GM12878 (cell line): ENCODE measurements around the gene LAMA4. TPM values are rescaled to one million over a fixed set of nuclear protein-coding genes. Genes with fewer than 3 reads are reported as not detected.

Experiments
- ATAC-seq: fragments of 200-7000 bp; cut with Tn5 transposase; 3 replicates; pipeline ENCODE4 v1.9.1; 2020; ENCODE audit warnings: mild to moderate bottlenecking, moderate library complexity
- BruUV-seq: library from RNA; stranded (reverse); fragments of 400-500 nt; replicated peaks from 2 replicates; lab custom pipeline; 2021; lab: Mats Ljungman, UMichigan
- CTCF ChIA-PET: fragments of 300-600 bp; sonication (Branson Sonifier 250); formaldehyde crosslinking; extraction: SDS; loops from one replicate; lab custom pipeline; 2021; ENCODE audit warnings: inconsistent platforms; lab: Yijun Ruan, JAX
- POLR2A ChIA-PET: fragments of 350-600 bp; formaldehyde crosslinking; extraction: SDS; loops from one replicate; lab custom pipeline; 2021; ENCODE audit warnings: inconsistent platforms; lab: Charles Lee
- RAD21 ChIA-PET: fragments of 300-600 bp; sonication (Branson Sonifier 250); formaldehyde crosslinking; loops from one replicate; lab custom pipeline; 2023; ENCODE audit warnings: antibody characterized with exemption; ENCODE audit not compliant: unreplicated experiment; lab: Charles Lee
- SMC1A ChIA-PET: fragments of 300-600 bp; sonication (Branson Sonifier 250); formaldehyde crosslinking; loops from one replicate; lab custom pipeline; 2023; ENCODE audit not compliant: unreplicated experiment, uncharacterized antibody; lab: Charles Lee
- DNase-seq: peaks from one replicate; pipeline ENCODE4 v3.0.0-alpha.2; 2011; ENCODE audit warnings: low read depth, low spot score
- FAIRE-seq: peaks from 3 replicates; lab custom pipeline; 2011; peaks lifted over from hg19 to GRCh38; lab: Jason Lieb, UNC
- H2AFZ ChIP-seq: 2 replicates; pipeline ENCODE4 v1.6.0; 2011; ENCODE audit warnings: low read depth, low read length, control low read depth; ENCODE audit not compliant: control insufficient read depth
- H3K27ac ChIP-seq: 2 replicates; pipeline ENCODE4 v1.5.1; 2011; ENCODE audit warnings: control low read depth; ENCODE audit not compliant: control insufficient read depth, insufficient read depth
- H3K27me3 ChIP-seq, 2 experiments: replicated peaks in 1 of 2; 2 replicates each; pipeline versions ENCODE4 v1.6.0 to v1.6.1; 2011; ENCODE audit warnings: low read length in 1 of 2; ENCODE audit not compliant: control insufficient read depth in 2 of 2, insufficient read depth in 2 of 2
- H3K36me3 ChIP-seq, 2 experiments: 2 replicates each; pipeline ENCODE4 v1.5.1; 2011; ENCODE audit warnings: low read length in 1 of 2; ENCODE audit not compliant: control insufficient read depth in 2 of 2, insufficient read depth in 2 of 2
- H3K4me1 ChIP-seq: 2 replicates; pipeline ENCODE4 v1.6.1; 2011; ENCODE audit warnings: mild to moderate bottlenecking, low read length, moderate library complexity, mixed read lengths; ENCODE audit not compliant: control insufficient read depth, insufficient read depth
- H3K4me2 ChIP-seq: 2 replicates; pipeline ENCODE4 v1.6.0; 2011; ENCODE audit warnings: control low read depth; ENCODE audit not compliant: control insufficient read depth, insufficient read depth
- H3K4me3 ChIP-seq: fragments of 200-600 bp; sonication (generic); 2 replicates; pipeline ENCODE4 v1.5.1; 2016
- H3K79me2 ChIP-seq: 2 replicates; pipeline ENCODE4 v1.6.0; 2011; ENCODE audit warnings: low read length; ENCODE audit not compliant: control insufficient read depth, insufficient read depth
- H3K9ac ChIP-seq: 2 replicates; pipeline ENCODE4 v1.8.0; 2011; ENCODE audit warnings: low read length, control low read depth, mixed read lengths; ENCODE audit not compliant: control insufficient read depth, insufficient read depth
- H3K9me3 ChIP-seq: replicated peaks from 3 replicates; pipeline ENCODE4 v1.5.1; 2011; ENCODE audit warnings: mild to moderate bottlenecking, low read length; ENCODE audit not compliant: control insufficient read depth, insufficient read depth
- H4K20me1 ChIP-seq: 2 replicates; pipeline ENCODE4 v1.6.0; 2011; ENCODE audit not compliant: control insufficient read depth, insufficient read depth
- EP300 ChIP-seq, 2 experiments: fragments of 150-350 bp in 1 of 2; IDR thresholded peaks; 2 replicates each; pipeline ENCODE4 v1.6.1; 2011 to 2012; ENCODE audit warnings: low read depth in 2 of 2, low read length in 2 of 2, borderline replicate concordance in 1 of 2, improper control_type of control experiment in 1 of 2, inconsistent platforms in 1 of 2; ENCODE audit not compliant: control insufficient read depth in 1 of 2
- FOS ChIP-seq: IDR thresholded peaks from 3 replicates; pipeline ENCODE4 v1.6.1; 2011; ENCODE audit warnings: borderline replicate concordance; ENCODE audit not compliant: insufficient read length; ENCODE audit errors: extremely low read depth
- FOXM1 ChIP-seq: IDR thresholded peaks from 2 replicates; pipeline ENCODE4 v1.6.1; 2012; ENCODE audit warnings: low read depth, mild to moderate bottlenecking, inconsistent platforms, low read length, moderate library complexity
- MTA2 ChIP-seq: fragments of 450-650 bp; IDR thresholded peaks from 2 replicates; pipeline ENCODE4 v1.6.1; 2016; ENCODE audit warnings: low read depth, mild to moderate bottlenecking, moderate library complexity
- NR2C2 ChIP-seq: IDR thresholded peaks from 2 replicates; pipeline ENCODE4 v1.6.1; 2011; ENCODE audit warnings: borderline replicate concordance, low read depth; ENCODE audit not compliant: control insufficient read depth, insufficient read length
- SREBF1 ChIP-seq: IDR thresholded peaks from 2 replicates; pipeline ENCODE4 v1.6.1; 2012; ENCODE audit warnings: mild to moderate bottlenecking, low read length
- WRNIP1 ChIP-seq: IDR thresholded peaks from 2 replicates; pipeline ENCODE4 v1.6.1; 2011; ENCODE audit warnings: low read depth, low read length, improper control_type of control experiment, borderline replicate concordance
- ZNF384 ChIP-seq: IDR thresholded peaks from 2 replicates; pipeline ENCODE4 v1.6.1; 2012; ENCODE audit warnings: low read depth, mild to moderate bottlenecking, low read length, improper control_type of control experiment, borderline replicate concordance
- WGBS: methylation state at CpG from one replicate; pipeline ENCODE4 v1.1.6; 2016; ENCODE audit warnings: low lambda C conversion rate; ENCODE audit not compliant: insufficient replicate concordance, insufficient coverage; ENCODE audit errors: missing lambda C conversion rate; 5-methylcytosine and 5-hydroxymethylcytosine counted together
- in situ Hi-C: fragments of 300-500 bp; cut with MboI; formaldehyde crosslinking; loops from 9 replicates; pipeline ENCODE4 v1.14.3; 2018; ENCODE audit warnings: mixed read lengths
- intact Hi-C: fragments of 100-400 bp; cut with micrococcal nuclease; formaldehyde crosslinking; loops from one replicate; pipeline ENCODE4 v1.14.2; 2022; ENCODE audit not compliant: unreplicated experiment
- polyA plus RNA-seq, 11 experiments: library from polyadenylated mRNA; depleted of rRNA in 4 of 11; unstranded in 6 of 11; stranded (reverse) in 5 of 11; fragments of >200 nt; fragmentation: Nextera tagmentation in 4 of 11; fragmentation: Illumina TruSeq in 1 of 11; extraction: Ambion mirVana in 4 of 11; extraction: Trizol in 1 of 11; gene quantifications; 1 replicate in 1 of 11; 2 replicates in 10 of 11; pipeline versions ENCODE4 v1.2.1 to v1.2.3, GENCODE V29; 2011 to 2016; ENCODE audit warnings: inconsistent platforms in 2 of 11, missing spikeins in 2 of 11, low read depth in 1 of 11
- total RNA-seq, 4 experiments: library from RNA; depleted of rRNA in 3 of 4; stranded (reverse); fragments of >200 nt in 3 of 4; fragmentation: Illumina TruSeq in 1 of 4; extraction: Trizol in 1 of 4; gene quantifications; 2 replicates each; pipeline versions ENCODE4 v1.2.1 to v1.2.3, GENCODE V29; 2013 to 2021
- TF ChIP-seq, protein P1 (sequence below): fragments of 450-650 bp; IDR thresholded peaks from 2 replicates; pipeline ENCODE4 v1.6.1; 2017; ENCODE audit warnings: mild to moderate bottlenecking, moderate library complexity
- TF ChIP-seq, protein P2 (sequence below): fragments of 450-650 bp; formaldehyde crosslinking; IDR thresholded peaks from 2 replicates; pipeline ENCODE4 v1.5.0; 2022; ENCODE audit warnings: mild to moderate bottlenecking, missing genetic modification characterization
- TF ChIP-seq, protein P3 (sequence below): fragments of 450-650 bp; conservative IDR thresholded peaks from 2 replicates; pipeline ENCODE4 v1.6.1; 2017; ENCODE audit warnings: mild to moderate bottlenecking, moderate library complexity

LAMA4 gene
- total and polyA plus RNA-seq, 10 of the 15 experiments (the other 5 are each of a cell fraction or from before 2014, with no cell fraction given) = 0.11 to 0.21 (median 0.14) TPM; not detected in 7

DNA sequence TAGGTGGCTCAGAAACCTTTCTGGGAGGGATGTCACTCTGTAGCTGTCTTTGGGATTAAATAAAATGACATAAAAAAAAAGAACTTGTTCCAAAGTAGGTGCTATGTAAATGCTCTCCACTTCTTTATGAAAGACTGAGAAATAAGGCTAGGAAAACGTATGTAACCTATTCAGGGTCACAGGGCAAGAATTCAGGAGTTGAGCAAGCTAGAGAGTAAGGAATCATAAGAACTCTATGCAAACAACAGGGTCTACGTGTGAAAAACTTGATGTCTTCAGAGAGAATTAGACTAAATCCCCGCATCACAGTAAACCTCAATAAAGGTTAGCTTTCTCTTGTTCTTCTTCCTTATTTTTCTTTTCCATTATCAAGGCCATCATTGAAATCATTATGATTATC lies 59.2 kb downstream of the LAMA4 start (continued):
- TF ChIP-seq WRNIP1 (no peak), ZNF384 (no peak), FOXM1 (no peak), NR2C2 (no peak), FOS (no peak)
- TF ChIP-seq, all 136 proteins: peak for 0

DNA sequence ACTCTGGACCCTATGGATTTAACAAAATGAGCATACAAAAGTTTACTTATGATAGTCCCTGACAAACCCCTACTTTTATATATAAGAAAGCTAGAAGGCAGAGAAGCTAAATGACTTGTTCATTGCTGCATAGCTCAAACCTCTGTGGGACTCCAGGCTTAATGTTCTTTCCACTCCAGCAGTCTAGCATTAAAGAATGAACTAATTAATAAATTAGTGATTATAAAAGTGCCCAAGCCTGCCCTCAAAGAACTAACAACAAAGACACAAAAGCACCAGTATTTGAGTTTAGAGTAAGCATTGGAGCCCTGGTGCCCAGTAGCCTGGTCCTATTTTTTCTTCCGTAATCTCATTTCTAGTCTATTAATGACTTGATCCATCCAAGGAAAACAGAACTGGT lies 59.9 kb downstream of the LAMA4 start:
- BruUV-seq = no TSS peak
- Histone ChIP-seq H3K79me2 (no peaks in the 10 kb centered on the region), H3K9ac (no peak overlapping the region), H3K27ac (no peak overlapping the region), H3K36me3 (no peaks in the 10 kb centered on the region), H3K9me3 (no peaks in the 10 kb centered on the region), H4K20me1 (no peaks in the 10 kb centered on the region), H3K27me3 (0 out of 4 replicates have a peak, but pooled peaks cover 0 to 3% of the 10 kb centered on the region in 2 experiments), H3K4me3 (no peak overlapping the region), H2AFZ (no peak overlapping the region), H3K4me2 (no peak overlapping the region), H3K4me1 (no peaks in the 10 kb centered on the region)
- ChIA-PET CTCF (interaction anchor here (0.5 to 1.8 kb wide), 2 partner anchors 14 to 128 kb away, joined by 4 to 5 read pairs; no protein-coding TSS in a partner anchor), POLR2A (no interaction called here), SMC1A (interaction anchor here (1.2 to 5.2 kb wide), 3 partner anchors 14 to 117 kb away, joined by 3 to 13 read pairs (median 6); no protein-coding TSS in a partner anchor), RAD21 (no interaction called here)
- no peak for DNase-seq
- in situ Hi-C loops (loop anchor here (25.0 kb wide), 1 partner anchor 1718 kb away; no protein-coding TSS in a partner anchor), intact Hi-C loops (no loop called here)
- ATAC-seq = no peak
- FAIRE-seq = no peak
- 94% methylated on average over 1 of the region's 1 CpG for WGBS
- no peak for TF ChIP-seq SREBF1
- TF ChIP-seq, protein P1, sequence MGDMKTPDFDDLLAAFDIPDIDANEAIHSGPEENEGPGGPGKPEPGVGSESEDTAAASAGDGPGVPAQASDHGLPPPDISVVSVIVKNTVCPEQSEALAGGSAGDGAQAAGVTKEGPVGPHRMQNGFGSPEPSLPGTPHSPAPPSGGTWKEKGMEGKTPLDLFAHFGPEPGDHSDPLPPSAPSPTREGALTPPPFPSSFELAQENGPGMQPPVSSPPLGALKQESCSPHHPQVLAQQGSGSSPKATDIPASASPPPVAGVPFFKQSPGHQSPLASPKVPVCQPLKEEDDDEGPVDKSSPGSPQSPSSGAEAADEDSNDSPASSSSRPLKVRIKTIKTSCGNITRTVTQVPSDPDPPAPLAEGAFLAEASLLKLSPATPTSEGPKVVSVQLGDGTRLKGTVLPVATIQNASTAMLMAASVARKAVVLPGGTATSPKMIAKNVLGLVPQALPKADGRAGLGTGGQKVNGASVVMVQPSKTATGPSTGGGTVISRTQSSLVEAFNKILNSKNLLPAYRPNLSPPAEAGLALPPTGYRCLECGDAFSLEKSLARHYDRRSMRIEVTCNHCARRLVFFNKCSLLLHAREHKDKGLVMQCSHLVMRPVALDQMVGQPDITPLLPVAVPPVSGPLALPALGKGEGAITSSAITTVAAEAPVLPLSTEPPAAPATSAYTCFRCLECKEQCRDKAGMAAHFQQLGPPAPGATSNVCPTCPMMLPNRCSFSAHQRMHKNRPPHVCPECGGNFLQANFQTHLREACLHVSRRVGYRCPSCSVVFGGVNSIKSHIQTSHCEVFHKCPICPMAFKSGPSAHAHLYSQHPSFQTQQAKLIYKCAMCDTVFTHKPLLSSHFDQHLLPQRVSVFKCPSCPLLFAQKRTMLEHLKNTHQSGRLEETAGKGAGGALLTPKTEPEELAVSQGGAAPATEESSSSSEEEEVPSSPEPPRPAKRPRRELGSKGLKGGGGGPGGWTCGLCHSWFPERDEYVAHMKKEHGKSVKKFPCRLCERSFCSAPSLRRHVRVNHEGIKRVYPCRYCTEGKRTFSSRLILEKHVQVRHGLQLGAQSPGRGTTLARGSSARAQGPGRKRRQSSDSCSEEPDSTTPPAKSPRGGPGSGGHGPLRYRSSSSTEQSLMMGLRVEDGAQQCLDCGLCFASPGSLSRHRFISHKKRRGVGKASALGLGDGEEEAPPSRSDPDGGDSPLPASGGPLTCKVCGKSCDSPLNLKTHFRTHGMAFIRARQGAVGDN = no peak
- TF ChIP-seq, protein P2, sequence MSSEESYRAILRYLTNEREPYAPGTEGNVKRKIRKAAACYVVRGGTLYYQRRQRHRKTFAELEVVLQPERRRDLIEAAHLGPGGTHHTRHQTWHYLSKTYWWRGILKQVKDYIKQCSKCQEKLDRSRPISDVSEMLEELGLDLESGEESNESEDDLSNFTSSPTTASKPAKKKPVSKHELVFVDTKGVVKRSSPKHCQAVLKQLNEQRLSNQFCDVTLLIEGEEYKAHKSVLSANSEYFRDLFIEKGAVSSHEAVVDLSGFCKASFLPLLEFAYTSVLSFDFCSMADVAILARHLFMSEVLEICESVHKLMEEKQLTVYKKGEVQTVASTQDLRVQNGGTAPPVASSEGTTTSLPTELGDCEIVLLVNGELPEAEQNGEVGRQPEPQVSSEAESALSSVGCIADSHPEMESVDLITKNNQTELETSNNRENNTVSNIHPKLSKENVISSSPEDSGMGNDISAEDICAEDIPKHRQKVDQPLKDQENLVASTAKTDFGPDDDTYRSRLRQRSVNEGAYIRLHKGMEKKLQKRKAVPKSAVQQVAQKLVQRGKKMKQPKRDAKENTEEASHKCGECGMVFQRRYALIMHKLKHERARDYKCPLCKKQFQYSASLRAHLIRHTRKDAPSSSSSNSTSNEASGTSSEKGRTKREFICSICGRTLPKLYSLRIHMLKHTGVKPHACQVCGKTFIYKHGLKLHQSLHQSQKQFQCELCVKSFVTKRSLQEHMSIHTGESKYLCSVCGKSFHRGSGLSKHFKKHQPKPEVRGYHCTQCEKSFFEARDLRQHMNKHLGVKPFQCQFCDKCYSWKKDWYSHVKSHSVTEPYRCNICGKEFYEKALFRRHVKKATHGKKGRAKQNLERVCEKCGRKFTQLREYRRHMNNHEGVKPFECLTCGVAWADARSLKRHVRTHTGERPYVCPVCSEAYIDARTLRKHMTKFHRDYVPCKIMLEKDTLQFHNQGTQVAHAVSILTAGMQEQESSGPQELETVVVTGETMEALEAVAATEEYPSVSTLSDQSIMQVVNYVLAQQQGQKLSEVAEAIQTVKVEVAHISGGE (CRISPR knock-in tag) = no peak
- TF ChIP-seq, protein P3, sequence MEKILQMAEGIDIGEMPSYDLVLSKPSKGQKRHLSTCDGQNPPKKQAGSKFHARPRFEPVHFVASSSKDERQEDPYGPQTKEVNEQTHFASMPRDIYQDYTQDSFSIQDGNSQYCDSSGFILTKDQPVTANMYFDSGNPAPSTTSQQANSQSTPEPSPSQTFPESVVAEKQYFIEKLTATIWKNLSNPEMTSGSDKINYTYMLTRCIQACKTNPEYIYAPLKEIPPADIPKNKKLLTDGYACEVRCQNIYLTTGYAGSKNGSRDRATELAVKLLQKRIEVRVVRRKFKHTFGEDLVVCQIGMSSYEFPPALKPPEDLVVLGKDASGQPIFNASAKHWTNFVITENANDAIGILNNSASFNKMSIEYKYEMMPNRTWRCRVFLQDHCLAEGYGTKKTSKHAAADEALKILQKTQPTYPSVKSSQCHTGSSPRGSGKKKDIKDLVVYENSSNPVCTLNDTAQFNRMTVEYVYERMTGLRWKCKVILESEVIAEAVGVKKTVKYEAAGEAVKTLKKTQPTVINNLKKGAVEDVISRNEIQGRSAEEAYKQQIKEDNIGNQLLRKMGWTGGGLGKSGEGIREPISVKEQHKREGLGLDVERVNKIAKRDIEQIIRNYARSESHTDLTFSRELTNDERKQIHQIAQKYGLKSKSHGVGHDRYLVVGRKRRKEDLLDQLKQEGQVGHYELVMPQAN = no peak
- no peak for TF ChIP-seq EP300 (IDR thresholded peaks at IDR 0.05; ENCODE audit: borderline replicate concordance in 1 of 2, control insufficient read depth in 1 of 2, low read depth in 2 of 2, low read length in 2 of 2)
- no peak for TF ChIP-seq MTA2
